Brain pericyte (primary cell): Measurements from ENCODE around the gene INPP1.

ENCODE experiments used
- DNase-seq: peaks from one replicate; pipeline ENCODE4 v3.0.0-alpha.2; 2012; ENCODE audit warnings: low read depth, low spot score

Gene INPP1

DNA sequence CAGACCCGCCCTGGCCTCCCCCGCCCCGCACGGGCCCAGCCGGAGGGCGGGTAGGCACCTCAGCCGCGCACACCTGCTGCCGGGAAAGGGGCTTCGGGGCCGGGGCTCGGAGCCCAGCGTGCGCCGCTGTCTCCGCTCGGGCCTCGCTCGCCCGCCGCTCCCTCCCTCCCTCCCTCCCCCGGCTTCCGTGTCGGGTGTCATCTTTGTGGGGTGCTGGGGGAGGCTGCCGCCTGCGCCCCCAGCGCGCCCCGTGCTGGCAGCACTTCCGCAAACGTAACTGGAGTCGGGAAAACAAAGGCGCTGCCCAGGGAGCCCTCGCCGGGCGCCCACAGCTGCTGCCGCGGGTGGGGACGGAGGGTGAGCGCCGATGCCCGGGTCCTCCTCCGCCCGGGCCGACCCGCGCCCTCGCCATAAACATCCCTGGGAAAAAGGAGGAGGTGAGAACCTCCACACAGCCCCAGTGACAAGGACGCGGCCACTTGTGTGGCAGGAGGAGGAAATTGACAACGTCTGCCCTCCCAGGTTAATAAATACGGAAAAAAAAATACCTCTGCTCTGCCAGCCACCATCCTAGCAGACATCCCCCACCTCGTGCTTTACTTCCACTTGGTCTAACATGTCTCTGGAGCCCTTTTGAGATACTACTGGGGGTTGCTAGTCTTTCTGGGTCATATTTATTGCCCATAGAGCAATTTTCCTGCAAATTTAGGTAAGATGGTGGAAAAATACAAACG lies 65.3 kb downstream of the INPP1 start:
- DNase-seq = no peak

DNA sequence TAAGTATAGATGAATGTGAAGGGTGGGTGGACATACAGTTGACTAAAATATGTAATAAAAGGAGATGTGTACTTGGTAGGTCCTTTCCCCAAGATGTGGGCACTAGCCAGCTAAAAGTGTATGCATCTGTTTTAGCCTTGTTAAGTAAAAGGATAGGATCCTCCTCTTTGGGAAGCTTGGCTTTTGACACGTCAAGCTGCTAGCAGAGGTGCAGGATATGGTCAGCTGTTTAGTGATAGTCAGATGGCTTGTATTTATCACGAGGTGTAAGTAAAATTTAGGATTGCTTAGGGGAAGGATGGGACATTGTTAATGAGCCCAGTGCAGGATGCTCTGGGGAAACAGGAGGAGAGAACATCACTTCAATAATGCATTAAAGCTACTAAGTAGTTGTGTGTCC lies 66.2 kb downstream of the INPP1 start:
- DNase-seq = no peak

DNA sequence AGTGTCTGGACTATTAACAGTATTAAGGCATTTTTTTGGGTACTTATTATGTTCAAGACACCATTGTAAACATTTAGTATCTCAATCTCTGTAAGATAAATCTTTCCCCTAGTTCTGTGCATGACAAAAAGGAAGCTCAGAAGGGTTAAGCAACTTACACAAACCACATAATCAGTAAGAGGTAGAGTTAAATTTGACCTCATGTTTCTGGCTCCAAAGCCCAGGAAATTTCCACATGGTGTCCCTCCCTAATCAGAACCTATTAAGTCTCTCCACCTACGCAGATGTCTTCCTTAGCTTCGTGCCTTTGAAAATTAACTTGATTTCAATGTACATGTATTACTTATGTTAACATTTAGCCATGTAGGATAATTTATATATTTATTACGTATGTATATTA lies 66.8 kb downstream of the INPP1 start:
- no peak for DNase-seq

DNA sequence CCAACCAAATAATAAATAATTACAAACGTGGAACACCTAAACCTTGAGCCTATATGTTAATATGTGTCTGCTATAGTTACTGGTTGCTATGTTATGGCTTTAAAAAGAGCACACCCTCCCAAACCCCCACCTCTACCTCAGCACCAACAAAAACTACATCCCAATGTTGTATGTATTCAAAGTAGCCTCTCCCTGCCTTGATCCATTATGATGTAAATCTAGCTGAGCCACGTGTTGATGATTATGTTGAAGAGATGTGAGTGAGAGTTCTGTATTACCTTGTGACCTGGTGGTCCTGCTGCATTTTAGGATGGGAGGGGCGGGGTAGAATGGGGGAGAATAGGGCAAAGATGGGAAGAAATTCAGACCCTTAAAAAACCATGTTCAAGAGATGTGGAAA lies 69.6 kb downstream of the INPP1 start:
- DNase-seq = no peak

DNA sequence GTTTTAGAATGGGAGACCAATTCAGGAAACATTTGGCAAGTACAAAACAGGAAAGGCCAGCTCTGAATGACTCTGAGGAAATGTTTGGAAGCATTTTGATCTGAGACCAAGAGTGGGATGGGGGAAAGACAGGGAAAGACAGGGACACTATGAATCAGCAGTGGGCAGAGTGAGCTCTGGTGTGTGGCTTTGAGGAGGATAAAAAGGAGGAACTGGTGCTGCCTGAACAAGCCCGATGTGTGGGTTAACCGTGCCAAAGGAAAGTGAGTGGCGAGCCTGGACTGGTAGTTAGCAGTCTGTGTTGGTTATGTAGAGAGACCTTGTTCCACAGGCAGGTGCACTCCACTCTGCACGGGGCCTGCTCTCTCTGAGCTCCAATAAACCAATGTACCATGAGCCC lies 70.0 kb downstream of the INPP1 start:
- no peak for DNase-seq

DNA sequence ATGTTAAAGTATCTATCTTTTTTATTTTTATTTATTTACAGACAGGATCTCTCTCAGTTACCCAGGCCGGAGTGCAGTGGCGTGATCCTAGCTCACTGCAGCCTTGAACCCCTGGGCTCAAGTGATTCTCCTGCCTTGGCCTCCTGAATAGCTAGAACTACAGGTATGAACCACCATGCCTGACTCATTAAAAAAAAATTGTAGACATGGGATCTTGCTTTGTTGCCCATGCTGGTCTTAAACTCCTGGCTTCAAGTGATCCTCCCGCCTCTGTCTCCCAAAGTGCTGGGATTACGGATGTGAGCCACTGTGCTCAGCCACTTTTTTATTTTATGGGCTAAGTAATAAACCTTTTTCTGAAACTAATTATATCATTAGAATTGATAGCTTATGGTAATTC lies 71.9 kb downstream of the INPP1 start:
- DNase-seq = no peak

DNA sequence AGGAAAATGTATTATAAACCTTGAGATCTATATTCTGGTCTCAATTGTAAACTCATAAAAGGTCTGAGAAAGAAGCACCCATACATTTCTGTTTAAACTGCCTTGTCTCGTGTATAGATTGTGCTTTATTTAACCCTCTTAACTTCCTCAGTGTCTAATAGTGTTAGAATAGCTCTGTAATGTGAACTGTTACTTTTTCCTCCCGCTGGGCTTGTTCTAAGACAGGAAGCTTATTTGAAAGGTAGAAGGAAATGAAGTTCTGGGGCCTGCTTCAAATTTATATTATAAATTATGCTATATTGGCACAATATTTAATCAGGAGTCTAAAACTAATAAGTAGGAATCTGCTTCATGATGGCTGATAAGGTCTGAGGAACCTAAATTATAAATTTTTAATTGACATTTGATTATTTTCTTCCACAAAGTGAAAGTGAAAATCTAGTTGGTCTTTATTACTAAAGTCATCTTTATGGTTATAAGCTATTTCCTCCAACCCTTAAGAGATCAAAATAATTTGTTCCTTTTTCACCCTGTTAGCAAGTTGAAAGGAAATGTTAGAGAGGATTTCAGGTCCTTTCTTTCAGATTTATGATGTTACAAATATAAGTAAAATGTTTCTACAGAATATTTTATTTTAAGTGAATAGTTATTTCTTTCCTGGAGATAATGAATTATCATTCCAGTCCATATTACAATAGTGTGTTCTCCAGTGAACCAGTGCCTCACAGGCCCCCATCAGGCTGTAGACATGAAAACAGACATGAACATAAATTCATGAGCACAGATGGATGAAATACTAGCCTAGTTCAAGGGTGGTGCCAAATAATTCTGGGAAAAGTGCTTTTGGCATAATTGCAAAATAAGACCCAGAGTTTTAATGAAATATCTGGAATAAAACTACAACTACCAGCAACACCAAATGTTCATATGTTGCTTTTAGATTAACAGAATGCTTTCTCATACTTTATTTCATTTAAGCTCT lies 72.7 kb downstream of the INPP1 start:
- no peak for DNase-seq

DNA sequence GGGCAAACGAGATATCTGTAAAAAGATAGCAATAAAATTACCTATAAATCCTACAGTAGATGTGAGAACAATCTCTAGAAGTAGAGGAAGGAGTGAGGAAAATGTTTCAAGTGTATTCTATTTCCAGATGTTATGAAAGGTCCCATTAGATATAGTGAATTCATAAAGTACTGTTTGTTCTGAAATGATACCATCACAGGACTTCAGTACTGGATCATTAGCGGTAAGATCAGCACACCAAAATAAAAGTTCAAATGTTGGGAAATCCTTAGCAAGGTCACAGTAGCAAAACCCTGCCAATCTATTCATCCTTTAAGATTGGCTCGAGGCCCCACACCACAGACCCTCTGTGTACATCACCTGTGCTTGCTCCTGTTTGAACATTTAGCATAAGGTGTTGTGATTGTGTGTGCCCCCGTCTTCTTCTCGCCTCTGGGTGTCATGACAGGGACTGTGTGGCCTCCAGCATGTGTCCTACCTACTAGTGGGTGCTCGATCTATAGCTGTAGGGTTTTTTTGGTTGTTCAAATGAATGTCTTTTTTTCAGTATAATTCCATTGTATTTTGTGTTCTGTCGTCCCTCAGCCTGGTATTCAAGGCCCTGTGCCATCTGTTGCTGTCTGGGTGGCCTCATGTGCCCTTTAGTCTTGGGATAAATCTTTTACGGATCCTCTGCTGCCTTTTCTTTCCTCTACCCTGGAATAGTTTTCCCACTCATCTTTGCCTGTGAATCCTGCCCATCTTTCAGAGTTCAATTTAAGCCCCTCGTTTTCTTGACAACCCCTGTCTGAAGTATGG lies 73.9 kb downstream of the INPP1 start:
- DNase-seq = no peak

DNA sequence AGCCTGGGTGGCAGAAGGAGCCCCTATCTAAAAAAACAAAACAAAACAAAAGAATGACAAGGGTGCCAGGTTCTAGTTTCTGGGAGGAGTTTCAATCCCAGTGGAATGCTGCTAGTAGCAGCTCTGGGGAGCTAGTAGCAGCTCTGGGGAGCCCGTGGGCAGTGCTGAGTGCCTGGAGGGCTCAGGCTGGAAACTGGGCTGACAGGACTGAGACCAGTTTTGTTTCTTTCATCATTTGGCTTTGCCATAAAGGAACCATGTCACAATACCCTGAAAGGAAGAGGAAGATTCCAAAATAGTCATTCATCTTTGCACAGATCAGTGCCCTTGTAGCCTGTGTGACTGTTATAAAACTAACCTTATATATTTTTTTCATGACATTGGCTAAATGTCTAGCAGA lies 75.3 kb downstream of the INPP1 start:
- DNase-seq = no peak

DNA sequence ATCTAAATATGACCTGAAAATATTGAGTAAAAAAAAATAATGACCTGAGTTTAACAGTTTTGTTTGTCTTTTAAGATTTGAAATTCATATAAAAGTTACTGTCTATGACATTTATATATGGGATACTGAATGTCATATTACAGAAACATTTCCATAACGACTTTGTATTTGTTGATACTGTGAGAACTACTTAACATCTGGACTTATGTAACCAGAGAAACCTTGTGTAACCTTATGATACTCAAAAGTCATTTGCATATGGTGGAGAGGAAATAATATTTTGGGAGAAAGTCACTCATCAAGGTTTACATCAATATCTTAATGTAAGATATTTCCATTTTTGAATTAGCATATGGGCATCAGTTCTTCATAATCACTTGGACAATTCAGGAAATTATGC lies 77.4 kb downstream of the INPP1 start:
- DNase-seq = no peak
